GM21390 (cell line): ENCODE measurements around the gene HABP4.

Experiments
- ATAC-seq: cut with Tn5 transposase; IDR thresholded peaks from one replicate; pipeline ENCODE4 v1.9.1; 2021; ENCODE audit not compliant: unreplicated experiment

HABP4 gene

GRCh38 chr9:96515621-96516470 lies 65.9 kb downstream of the HABP4 start:
- ATAC-seq, result no peak

DNA sequence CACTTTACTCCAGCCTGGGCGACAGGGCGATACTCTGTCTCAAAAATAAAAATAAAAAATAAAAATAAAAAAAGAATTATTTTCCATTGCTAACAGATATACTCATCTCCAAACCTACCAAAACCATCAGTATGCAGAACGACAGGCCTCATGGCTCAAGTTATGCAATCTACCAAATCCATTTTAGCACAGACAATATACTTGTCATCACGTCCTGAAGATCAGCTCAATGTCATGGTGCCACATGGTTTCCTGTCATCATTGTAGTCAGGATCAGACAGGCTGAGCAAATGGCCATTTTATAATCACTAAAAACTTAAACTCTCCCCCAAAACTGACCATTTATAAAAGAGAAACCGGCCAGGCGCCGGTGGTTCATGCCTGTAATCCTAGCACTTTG lies 69.1 kb downstream of the HABP4 start:
- no peak for ATAC-seq

- ATAC-seq, result no peak
Measured at GRCh38 chr9:96519787-96520186, 69.8 kb downstream of the HABP4 start.

GRCh38 chr9:96522366-96522765 lies 72.4 kb downstream of the HABP4 start:
- ATAC-seq, result no peak

- ATAC-seq, result no peak
Measured at GRCh38 chr9:96523374-96523773, 73.4 kb downstream of the HABP4 start.

DNA sequence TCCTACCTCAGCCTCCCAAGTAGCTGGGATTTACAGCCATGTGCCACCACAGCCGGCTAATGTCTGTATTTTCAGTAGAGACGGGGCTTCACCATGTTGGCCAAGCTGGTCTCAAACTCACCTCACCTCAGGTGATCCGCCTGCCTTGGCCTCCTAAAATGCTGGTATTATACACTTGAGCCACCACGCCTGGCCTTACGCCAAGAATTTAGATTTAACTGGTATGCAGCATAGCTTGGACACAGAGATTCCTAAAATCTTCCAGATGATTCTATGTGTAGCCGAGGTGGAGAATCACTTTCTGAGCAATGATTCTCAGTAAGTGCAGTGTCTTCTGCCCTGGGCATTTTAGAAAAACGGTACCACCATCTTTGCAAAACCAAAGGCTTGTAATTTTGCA lies 74.1 kb downstream of the HABP4 start:
- no peak for ATAC-seq

DNA sequence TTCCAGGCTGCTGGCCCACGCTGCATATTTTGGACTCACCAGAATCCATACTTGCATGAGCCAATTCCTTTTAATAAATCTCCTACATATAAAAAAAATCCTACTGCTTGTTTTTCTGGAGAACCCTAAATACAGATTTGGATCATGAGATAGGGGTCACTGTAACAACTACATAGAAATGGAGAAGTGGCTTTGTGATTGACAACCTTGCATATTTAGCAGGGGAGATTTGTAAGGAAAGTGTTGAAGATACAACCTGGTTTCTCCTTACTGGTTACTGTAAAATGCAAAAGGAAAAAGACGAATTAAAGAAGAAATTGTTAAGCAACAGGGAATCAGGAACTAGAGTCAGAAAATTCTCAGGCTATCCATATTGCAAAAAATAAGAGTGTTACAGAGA lies 74.8 kb downstream of the HABP4 start:
- no peak for ATAC-seq

GRCh38 chr9:96532173-96532572 lies 82.2 kb downstream of the HABP4 start:
- no peak for ATAC-seq

GRCh38 chr9:96540106-96540505 lies 90.1 kb downstream of the HABP4 start:
- ATAC-seq, result no peak
